ENCODE measurements around the gene FN1. TPM values are rescaled to one million over a fixed set of nuclear protein-coding genes. Genes with fewer than 3 reads are reported as not detected.
A peak's percentile ranks its signal among the peaks of the same experiment; 100 is the strongest.

The FN1 gene
- total RNA-seq, 4 donors from 2014 or later = 272 to 709 (median 375) TPM

DNA sequence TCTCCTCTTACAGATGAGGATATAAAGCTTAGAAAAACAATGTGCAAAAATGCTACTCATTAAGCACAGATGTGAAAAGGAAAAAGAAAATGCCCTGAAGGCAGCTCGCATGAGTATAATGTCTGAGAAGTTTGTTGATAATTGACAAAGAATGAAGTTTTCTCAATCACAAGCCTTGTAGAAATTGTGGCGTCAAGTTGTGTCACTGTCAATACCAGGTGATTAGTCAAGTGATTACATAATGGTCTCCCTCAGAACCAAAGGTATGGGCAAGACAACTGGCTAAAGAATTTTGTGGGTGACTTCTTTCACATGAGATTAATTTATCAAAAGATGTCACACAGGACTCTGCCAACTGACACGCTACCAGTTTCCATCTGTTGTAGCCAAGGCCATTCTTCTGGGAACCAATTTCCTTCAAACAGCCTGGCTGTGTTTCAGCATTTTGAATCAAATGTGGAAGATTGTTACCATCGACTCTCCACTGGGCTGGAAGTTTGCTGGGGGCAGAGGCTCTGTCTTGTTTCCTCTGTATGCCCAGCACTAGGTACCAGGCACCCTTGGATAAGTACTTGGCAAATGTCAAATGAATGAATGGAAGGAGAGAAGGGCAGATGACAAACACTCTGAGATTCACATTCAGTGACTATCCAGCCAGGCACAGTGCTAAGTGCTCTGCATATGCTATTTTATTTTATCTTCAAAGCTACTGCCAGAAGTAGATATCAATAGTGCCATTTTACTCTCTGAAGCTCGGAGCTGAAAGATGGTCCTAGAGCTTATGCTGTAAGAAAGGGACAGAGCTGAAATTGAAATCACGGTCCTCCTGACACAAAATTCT, 5.9 kb upstream of the FN1 start:
- Histone ChIP-seq H3K27me3 (no peaks in the 10 kb centered on the region), H3K9me3 (no peaks in the 10 kb centered on the region), H3K27ac (no peak overlapping the region), H3K36me3 (no peaks in the 10 kb centered on the region), H3K4me1 (peaks cover 0 to 11% (median 0%) of the 10 kb centered on the region in 4 donors), H3K4me3 (no peak overlapping the region)
- WGBS, 2 donors = 77 to 79% methylated on average over 6 of the region's 6 CpGs
- DNase-seq (ENCODE audit: low spot score in 2 of 2) = no peak
- TF ChIP-seq POLR2A (IDR thresholded peaks at IDR 0.05) (no peak), EP300 (IDR thresholded peaks at IDR 0.05) (no peak)

DNA sequence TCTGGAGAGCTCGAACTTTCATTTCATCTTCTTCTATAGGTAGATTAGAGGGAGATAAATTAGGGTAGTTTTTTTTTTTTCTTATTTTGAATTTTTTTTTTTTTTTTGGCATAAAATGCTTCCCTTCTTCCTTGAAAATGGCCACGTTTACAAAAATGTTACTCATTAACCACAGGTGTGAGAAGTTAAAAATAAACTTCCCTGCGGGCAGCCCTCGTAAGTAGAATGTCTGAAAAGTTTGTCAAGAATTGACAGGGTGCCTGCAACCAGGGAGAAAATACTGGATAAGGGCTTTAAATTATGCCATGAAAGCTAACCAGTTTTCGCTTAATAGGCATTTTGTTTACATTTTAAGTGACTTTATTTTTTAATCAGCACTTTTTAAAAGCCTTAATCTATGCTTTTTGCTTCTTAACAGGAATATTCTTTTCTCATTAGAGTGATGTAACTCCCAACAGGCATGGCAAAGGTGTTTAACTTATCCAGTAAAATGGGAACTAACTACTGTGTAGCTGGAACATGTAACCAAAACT, 4.2 kb upstream of the FN1 start:
- no peaks in the 10 kb centered on the region for H3K27me3 ChIP-seq
- no peak overlapping the region for H3K27ac ChIP-seq
- H3K4me3 ChIP-seq = no peak overlapping the region
- no peaks in the 10 kb centered on the region for H3K36me3 ChIP-seq
- H3K4me1 ChIP-seq = peaks cover 0 to 19% (median 0%) of the 10 kb centered on the region in 4 donors
- DNase-seq (ENCODE audit: low spot score in 2 of 2) = no peak
- no peaks in the 10 kb centered on the region for H3K9me3 ChIP-seq
- TF ChIP-seq POLR2A (IDR thresholded peaks at IDR 0.05) (no peak), EP300 (IDR thresholded peaks at IDR 0.05) (no peak)
- TF ChIP-seq, protein P1, sequence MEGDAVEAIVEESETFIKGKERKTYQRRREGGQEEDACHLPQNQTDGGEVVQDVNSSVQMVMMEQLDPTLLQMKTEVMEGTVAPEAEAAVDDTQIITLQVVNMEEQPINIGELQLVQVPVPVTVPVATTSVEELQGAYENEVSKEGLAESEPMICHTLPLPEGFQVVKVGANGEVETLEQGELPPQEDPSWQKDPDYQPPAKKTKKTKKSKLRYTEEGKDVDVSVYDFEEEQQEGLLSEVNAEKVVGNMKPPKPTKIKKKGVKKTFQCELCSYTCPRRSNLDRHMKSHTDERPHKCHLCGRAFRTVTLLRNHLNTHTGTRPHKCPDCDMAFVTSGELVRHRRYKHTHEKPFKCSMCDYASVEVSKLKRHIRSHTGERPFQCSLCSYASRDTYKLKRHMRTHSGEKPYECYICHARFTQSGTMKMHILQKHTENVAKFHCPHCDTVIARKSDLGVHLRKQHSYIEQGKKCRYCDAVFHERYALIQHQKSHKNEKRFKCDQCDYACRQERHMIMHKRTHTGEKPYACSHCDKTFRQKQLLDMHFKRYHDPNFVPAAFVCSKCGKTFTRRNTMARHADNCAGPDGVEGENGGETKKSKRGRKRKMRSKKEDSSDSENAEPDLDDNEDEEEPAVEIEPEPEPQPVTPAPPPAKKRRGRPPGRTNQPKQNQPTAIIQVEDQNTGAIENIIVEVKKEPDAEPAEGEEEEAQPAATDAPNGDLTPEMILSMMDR (IDR thresholded peaks at IDR 0.05) = no peak
- WGBS, 2 donors = 86 to 87% methylated on average over 5 of the region's 5 CpGs

DNA sequence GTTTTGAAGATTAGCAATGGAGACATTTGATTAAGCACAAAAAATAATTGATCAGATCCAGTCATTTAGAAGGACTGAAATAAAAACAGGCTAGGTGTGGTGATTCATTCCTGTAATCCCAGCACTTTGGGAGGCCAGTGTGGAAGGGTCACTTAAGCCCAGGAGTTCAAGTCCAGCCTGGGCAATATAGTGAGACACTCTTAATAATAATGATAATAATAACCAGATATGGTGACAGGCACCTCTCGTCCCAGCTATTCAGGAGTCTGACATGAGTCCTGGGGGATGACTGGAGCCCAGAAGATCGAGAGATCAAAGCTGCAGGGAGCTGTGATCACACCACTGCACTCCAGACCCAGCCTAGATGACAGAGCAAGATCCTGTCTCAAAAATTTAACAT, 3.5 kb upstream of the FN1 start:
- 81 to 86% methylated on average over 2 of the region's 2 CpGs for WGBS, 2 donors
- DNase-seq (ENCODE audit: low spot score in 2 of 2) = no peak
- H3K27me3 ChIP-seq = no peaks in the 10 kb centered on the region
- H3K27ac ChIP-seq = peak overlapping the region in 1 of 4 donors; percentile 95
- no peak overlapping the region for H3K4me3 ChIP-seq
- peaks cover 0 to 25% (median 0%) of the 10 kb centered on the region in 4 donors for H3K4me1 ChIP-seq
- no peaks in the 10 kb centered on the region for H3K36me3 ChIP-seq
- TF ChIP-seq EP300 (IDR thresholded peaks at IDR 0.05) (no peak), POLR2A (IDR thresholded peaks at IDR 0.05) (no peak)
- TF ChIP-seq, protein P1 (IDR thresholded peaks at IDR 0.05) = no peak
- no peaks in the 10 kb centered on the region for H3K9me3 ChIP-seq

DNA sequence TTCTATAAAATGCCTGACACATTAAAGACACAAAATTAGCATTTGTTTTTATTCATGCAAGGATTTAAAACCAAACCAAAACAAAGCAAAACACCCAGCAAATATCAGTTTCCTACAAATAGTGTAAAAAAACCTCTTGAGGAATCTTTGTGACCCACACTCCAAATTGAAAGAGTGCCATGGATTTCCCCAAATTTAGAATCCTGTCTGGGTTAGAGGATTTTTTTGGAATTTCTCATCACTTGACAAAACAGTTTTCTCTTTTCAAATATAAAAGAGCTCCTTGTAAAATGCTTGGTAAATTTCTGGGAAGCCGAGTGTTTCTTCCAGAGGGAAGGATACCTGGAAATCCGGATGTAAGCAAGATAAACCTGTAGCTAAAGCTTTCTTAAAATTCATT, 1.7 kb upstream of the FN1 start:
- TF ChIP-seq, protein P1 (IDR thresholded peaks at IDR 0.05) = no peak
- TF ChIP-seq POLR2A (IDR thresholded peaks at IDR 0.05) (no peak), EP300 (IDR thresholded peaks at IDR 0.05) (no peak)
- WGBS, 2 donors = 33 to 49% methylated on average over 2 of the region's 2 CpGs
- peak overlapping the region; percentile 77 to 95 (median 91) for H3K27ac ChIP-seq
- no peak for DNase-seq (ENCODE audit: low spot score in 2 of 2)
- H3K27me3 ChIP-seq = no peaks in the 10 kb centered on the region
- H3K9me3 ChIP-seq = no peaks in the 10 kb centered on the region
- no peaks in the 10 kb centered on the region for H3K36me3 ChIP-seq
- peaks cover 0 to 40% (median 0%) of the 10 kb centered on the region in 4 donors for H3K4me1 ChIP-seq
- peak overlapping the region in 2 of 4 donors; percentile 58 to 85 for H3K4me3 ChIP-seq

DNA sequence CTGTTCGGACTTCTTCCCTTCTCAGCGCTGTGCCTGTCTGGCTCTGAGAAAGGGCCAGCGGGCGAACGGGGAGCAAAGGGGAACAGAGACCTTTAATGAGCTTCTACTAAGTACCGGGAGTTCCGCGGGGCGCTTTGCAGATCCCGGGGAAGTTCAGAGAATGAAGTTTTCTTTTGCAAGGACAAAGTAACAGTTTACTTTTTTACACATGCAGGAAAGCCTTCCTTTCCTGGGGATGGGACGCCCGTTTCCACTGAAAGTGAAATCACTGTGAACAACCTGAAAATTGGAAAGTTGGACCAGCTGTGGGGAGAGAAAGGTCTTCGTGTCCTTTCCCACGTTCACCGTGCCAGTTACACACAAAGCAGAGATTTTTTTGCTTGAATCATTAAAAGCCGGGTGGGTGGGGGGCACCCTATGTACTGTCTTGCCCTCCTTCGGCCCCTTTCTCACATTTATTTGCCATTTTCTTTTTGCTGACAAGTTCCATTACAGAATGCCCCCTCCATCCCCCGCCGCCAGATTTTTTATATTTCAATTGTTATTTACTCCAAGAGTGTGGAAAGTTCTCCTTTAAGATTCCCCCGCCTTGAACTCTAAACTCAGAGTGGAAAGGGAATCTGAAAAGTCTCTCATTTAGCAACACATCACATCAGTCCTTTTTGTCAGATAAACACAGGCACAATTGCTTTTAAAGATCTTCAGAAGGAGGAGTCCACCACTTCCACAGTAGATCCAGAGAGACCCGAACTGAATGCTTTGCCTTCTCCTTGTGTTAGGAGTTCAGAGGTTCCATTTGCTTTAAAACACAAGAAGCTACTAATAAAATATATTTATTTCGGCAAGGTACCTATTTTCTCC, 1.1 kb upstream of the FN1 start:
- H3K9me3 ChIP-seq = no peaks in the 10 kb centered on the region
- 4 to 6% methylated on average over 22 of the region's 22 CpGs for WGBS, 2 donors
- no peaks in the 10 kb centered on the region for H3K27me3 ChIP-seq
- peak overlapping the region; percentile 46 to 85 (median 58) for H3K4me3 ChIP-seq
- peak in 1 of 2 donors; percentile 26 for DNase-seq (ENCODE audit: low spot score in 2 of 2)
- peaks cover 0 to 3% (median 0%) of the 10 kb centered on the region in 3 donors for H3K36me3 ChIP-seq
- H3K27ac ChIP-seq = peak overlapping the region; percentile 77 to 95 (median 91)
- TF ChIP-seq, protein P1 (IDR thresholded peaks at IDR 0.05) = no peak
- no peak for TF ChIP-seq EP300 (IDR thresholded peaks at IDR 0.05)
- H3K4me1 ChIP-seq = peaks cover 0 to 46% (median 0%) of the 10 kb centered on the region in 4 donors
